ENCODE results near the gene NOC2L. TPM values are rescaled to one million over a fixed set of nuclear protein-coding genes. Genes with fewer than 3 reads are reported as not detected.
A peak's percentile ranks its signal among the peaks of the same experiment; 100 is the strongest.

Gene NOC2L
- total and polyA plus RNA-seq, 9 of the 15 experiments (the other 6 are each of a cell fraction or from before 2014, with no cell fraction given): 4.0 to 410 (median 200) TPM

GRCh38 chr1:1000357-1001056 is 41.5 kb upstream of the NOC2L start (continued):
- TF ChIP-seq NFXL1 (CRISPR knock-in tag; IDR thresholded peaks at IDR 0.05) (0 out of 2 replicates have a peak, but pooled peaks have one; percentile 10), HOXB6 (CRISPR knock-in tag; IDR thresholded peaks at IDR 0.05; ENCODE audit: borderline replicate concordance) (peak; percentile 91; the same call in 1 of the 2 replicates), CREM (IDR thresholded peaks at IDR 0.05; ENCODE audit: low read depth) (peak; percentile 100), ZNF785 (CRISPR knock-in tag; IDR thresholded peaks at IDR 0.05) (no peak), HDAC3 (IDR thresholded peaks at IDR 0.05; ENCODE audit: borderline replicate concordance, partially characterized antibody) (no peak), POLR2AphosphoS2 (IDR thresholded peaks at IDR 0.05; ENCODE audit: low read length) (no peak), ZNF583 (CRISPR knock-in tag; IDR thresholded peaks at IDR 0.05) (peak; percentile 87), NCOA2 (IDR thresholded peaks at IDR 0.05; ENCODE audit: partially characterized antibody in 2 of 2) (no peak), U2AF2 (optimal IDR thresholded peaks at IDR 0.05; ENCODE audit: low read depth, low read length) (no peak), ATF3 (IDR thresholded peaks at IDR 0.05) (peak; percentile 100), ATF3 (CRISPR knock-in tag; conservative IDR thresholded peaks at IDR 0.05) (peak; percentile 100), ELF2 (CRISPR knock-in tag; IDR thresholded peaks at IDR 0.05) (no peak; the same call in 1 of the 2 replicates), STAT5B (CRISPR knock-in tag; IDR thresholded peaks at IDR 0.05) (no peak), TAF9B (IDR thresholded peaks at IDR 0.05; ENCODE audit: partially characterized antibody) (no peak), ERF (CRISPR knock-in tag; IDR thresholded peaks at IDR 0.05) (peak; percentile 86), USF1 (CRISPR knock-in tag; IDR thresholded peaks at IDR 0.05) (peak; percentile 96), MAFF (IDR thresholded peaks at IDR 0.05; ENCODE audit: low read length) (no peak), ILF3 (IDR thresholded peaks at IDR 0.05; ENCODE audit: borderline replicate concordance) (no peak; the same call in 1 of the 2 replicates), KLF10 (CRISPR knock-in tag; IDR thresholded peaks at IDR 0.05) (no peak), TFAM (CRISPR knock-in tag; conservative IDR thresholded peaks at IDR 0.05) (no peak), ZNF316 (IDR thresholded peaks at IDR 0.05) (no peak)
- TF ChIP-seq, protein P1, sequence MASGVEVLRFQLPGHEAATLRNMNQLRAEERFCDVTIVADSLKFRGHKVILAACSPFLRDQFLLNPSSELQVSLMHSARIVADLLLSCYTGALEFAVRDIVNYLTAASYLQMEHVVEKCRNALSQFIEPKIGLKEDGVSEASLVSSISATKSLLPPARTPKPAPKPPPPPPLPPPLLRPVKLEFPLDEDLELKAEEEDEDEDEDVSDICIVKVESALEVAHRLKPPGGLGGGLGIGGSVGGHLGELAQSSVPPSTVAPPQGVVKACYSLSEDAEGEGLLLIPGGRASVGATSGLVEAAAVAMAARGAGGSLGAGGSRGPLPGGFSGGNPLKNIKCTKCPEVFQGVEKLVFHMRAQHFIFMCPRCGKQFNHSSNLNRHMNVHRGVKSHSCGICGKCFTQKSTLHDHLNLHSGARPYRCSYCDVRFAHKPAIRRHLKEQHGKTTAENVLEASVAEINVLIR (CRISPR knock-in tag; IDR thresholded peaks at IDR 0.05): peak; percentile 100
